Mesenchymal stem cell (in vitro differentiated cells and primary cell): ENCODE measurements around the gene COP1.
A peak's percentile ranks its signal among the peaks of the same experiment; 100 is the strongest.

ENCODE experiments used
- DNase-seq: peaks from one replicate; pipeline ENCODE4 v3.0.0-alpha.2; 2013
- H2AFZ ChIP-seq: one replicate; pipeline ENCODE4 v1.6.1; 2013; ENCODE audit warnings: low read depth, mild to moderate bottlenecking, control low read depth, inconsistent platforms, low read length, moderate library complexity
- H2AK5ac ChIP-seq: 2 replicates; pipeline ENCODE4 v1.6.1; 2013; ENCODE audit warnings: low read length, moderate library complexity, mild to moderate bottlenecking, inconsistent platforms; ENCODE audit not compliant: severe bottlenecking
- H2BK120ac ChIP-seq: one replicate; pipeline ENCODE4 v1.6.1; 2013; ENCODE audit warnings: low read depth, mild to moderate bottlenecking, inconsistent platforms, low read length, moderate library complexity
- H2BK12ac ChIP-seq, 2 experiments: one replicate each; pipeline ENCODE4 v1.6.1; 2013; ENCODE audit warnings: inconsistent platforms in 2 of 2, low read length in 2 of 2, mild to moderate bottlenecking in 2 of 2, moderate library complexity in 2 of 2, control low read depth in 1 of 2
- H2BK15ac ChIP-seq: one replicate; pipeline ENCODE4 v1.6.1; 2013; ENCODE audit warnings: mild to moderate bottlenecking, low read depth, inconsistent platforms; ENCODE audit not compliant: poor library complexity, severe bottlenecking
- H2BK5ac ChIP-seq: 2 replicates; pipeline ENCODE4 v1.6.1; 2013; ENCODE audit warnings: low read depth, mild to moderate bottlenecking, low read length, control low read depth, inconsistent platforms; ENCODE audit not compliant: poor library complexity, severe bottlenecking
- H3K14ac ChIP-seq, 2 experiments: one replicate each; pipeline ENCODE4 v1.6.1; 2013; ENCODE audit warnings: inconsistent platforms in 2 of 2, low read length in 2 of 2, control low read depth in 1 of 2, mild to moderate bottlenecking in 1 of 2, moderate library complexity in 1 of 2
- H3K18ac ChIP-seq, 2 experiments: one replicate each; pipeline ENCODE4 v1.6.1; 2013; ENCODE audit warnings: inconsistent platforms in 2 of 2, low read length in 2 of 2, control low read depth in 1 of 2, low read depth in 1 of 2, mild to moderate bottlenecking in 1 of 2
- H3K23ac ChIP-seq, 2 experiments: one replicate each; pipeline ENCODE4 v1.6.1; 2013; ENCODE audit warnings: inconsistent platforms in 2 of 2, low read length in 2 of 2, mild to moderate bottlenecking in 2 of 2, moderate library complexity in 2 of 2, control low read depth in 1 of 2
- H3K27ac ChIP-seq: 2 replicates; pipeline ENCODE4 v1.5.1; 2013; ENCODE audit warnings: mild to moderate bottlenecking, moderate library complexity, low read length, control low read depth, inconsistent platforms; ENCODE audit not compliant: poor library complexity, severe bottlenecking
- H3K27me3 ChIP-seq, 2 experiments: 2 replicates each; pipeline versions ENCODE4 v1.6.1 to v1.7.0; 2013; ENCODE audit warnings: low read length in 2 of 2, mild to moderate bottlenecking in 2 of 2, moderate library complexity in 2 of 2, control low read depth in 1 of 2, inconsistent platforms in 1 of 2; ENCODE audit not compliant: control insufficient read depth in 1 of 2, insufficient read depth in 1 of 2
- H3K36me3 ChIP-seq, 2 experiments: 2 replicates each; pipeline versions ENCODE4 v1.6.1 to v1.7.0; 2013; ENCODE audit warnings: low read length in 2 of 2, control low read depth in 1 of 2, inconsistent platforms in 1 of 2, low read depth in 1 of 2, mild to moderate bottlenecking in 1 of 2; ENCODE audit not compliant: insufficient read depth in 2 of 2, control insufficient read depth in 1 of 2
- H3K4ac ChIP-seq, 2 experiments: one replicate each; pipeline ENCODE4 v1.6.1; 2013; ENCODE audit warnings: inconsistent platforms in 2 of 2, low read length in 2 of 2, mild to moderate bottlenecking in 2 of 2, moderate library complexity in 2 of 2, control low read depth in 1 of 2, low read depth in 1 of 2
- H3K4me1 ChIP-seq: 2 replicates; pipeline ENCODE4 v1.6.1; 2013; ENCODE audit warnings: low read depth, low read length, control low read depth; ENCODE audit not compliant: control insufficient read depth, insufficient read depth
- H3K4me2 ChIP-seq: 2 replicates; pipeline ENCODE4 v1.6.1; 2013; ENCODE audit warnings: low read length, mild to moderate bottlenecking, inconsistent platforms; ENCODE audit not compliant: poor library complexity, severe bottlenecking
- H3K4me3 ChIP-seq, 2 experiments: 2 replicates each; pipeline versions ENCODE4 v1.5.1 to v1.7.0; 2013; ENCODE audit warnings: low read length in 2 of 2, mild to moderate bottlenecking in 2 of 2, control low read depth in 1 of 2, low read depth in 1 of 2; ENCODE audit not compliant: insufficient read depth in 1 of 2
- H3K79me1 ChIP-seq: replicated peaks from 2 replicates; pipeline ENCODE4 v1.6.1; 2013; ENCODE audit warnings: mild to moderate bottlenecking, control low read depth, low read length, inconsistent platforms; ENCODE audit not compliant: poor library complexity, severe bottlenecking
- H3K9ac ChIP-seq: 2 replicates; pipeline ENCODE4 v1.7.0; 2013; ENCODE audit warnings: mild to moderate bottlenecking, low read length, moderate library complexity
- H3K9me3 ChIP-seq: 2 replicates; pipeline ENCODE4 v1.7.0; 2013; ENCODE audit warnings: mild to moderate bottlenecking, low read length; ENCODE audit not compliant: control insufficient read depth
- H4K8ac ChIP-seq: one replicate; pipeline ENCODE4 v1.6.1; 2013; ENCODE audit warnings: inconsistent platforms, mild to moderate bottlenecking, low read length, moderate library complexity
- H4K91ac ChIP-seq: one replicate; pipeline ENCODE4 v1.6.1; 2013; ENCODE audit warnings: mild to moderate bottlenecking, low read length, inconsistent platforms
- whole genome bisulfite sequencing: methylation state at CpG from one replicate; pipeline ENCODE4 v1.1.7; 2013; ENCODE audit warnings: mixed read lengths; 5-methylcytosine and 5-hydroxymethylcytosine counted together

COP1 gene

GRCh38 chr1:175902281-175902680 lies 304.8 kb downstream of the COP1 start:
- Histone ChIP-seq H3K14ac (no peak overlapping the region), H3K23ac (no peak overlapping the region), H3K9me3 (no peaks in the 10 kb centered on the region), H3K4me1 (no peaks in the 10 kb centered on the region), H3K4me3 (no peak overlapping the region), H3K9ac (no peak overlapping the region), H3K79me1 (no peaks in the 10 kb centered on the region), H2AK5ac (no peak overlapping the region), H2AFZ (no peak overlapping the region), H3K4me2 (no peak overlapping the region), H2BK120ac (no peak overlapping the region), H3K18ac (no peak overlapping the region), H3K36me3 (peaks cover 6 to 27% of the 10 kb centered on the region in 2 experiments), H3K27me3 (no peaks in the 10 kb centered on the region), H2BK5ac (no peak overlapping the region), H3K27ac (no peak overlapping the region), H2BK15ac (no peak overlapping the region), H2BK12ac (no peak overlapping the region), H3K4ac (no peak overlapping the region), H4K8ac (no peak overlapping the region), H4K91ac (no peak overlapping the region)
- 98% methylated on average over 8 of the region's 8 CpGs for WGBS
- no peak for DNase-seq

GRCh38 chr1:175901076-175901836 lies 305.8 kb downstream of the COP1 start:
- Histone ChIP-seq H3K27ac (no peak overlapping the region), H2BK120ac (no peak overlapping the region), H3K9ac (no peak overlapping the region), H3K79me1 (no peaks in the 10 kb centered on the region), H3K4me1 (no peaks in the 10 kb centered on the region), H3K23ac (peak overlapping the region in 1 of 2 experiments; percentile 63), H3K4me3 (no peak overlapping the region), H2BK15ac (no peak overlapping the region), H3K18ac (no peak overlapping the region), H3K4me2 (no peak overlapping the region), H3K9me3 (no peaks in the 10 kb centered on the region), H2AFZ (no peak overlapping the region), H4K8ac (no peak overlapping the region), H3K27me3 (no peaks in the 10 kb centered on the region), H4K91ac (no peak overlapping the region), H2BK12ac (peak overlapping the region in 1 of 2 experiments; percentile 45), H2AK5ac (no peak overlapping the region), H3K14ac (no peak overlapping the region), H3K4ac (no peak overlapping the region), H3K36me3 (peaks cover 8 to 24% of the 10 kb centered on the region in 2 experiments), H2BK5ac (no peak overlapping the region)
- WGBS: 75% methylated on average over 4 of the region's 5 CpGs
- no peak for DNase-seq

- 93% methylated on average over 3 of the region's 4 CpGs for WGBS
- Histone ChIP-seq H3K18ac (no peak overlapping the region), H2AK5ac (no peak overlapping the region), H3K9me3 (no peaks in the 10 kb centered on the region), H3K23ac (no peak overlapping the region), H4K91ac (no peak overlapping the region), H3K4me3 (no peak overlapping the region), H2BK5ac (no peak overlapping the region), H3K79me1 (no peaks in the 10 kb centered on the region), H4K8ac (no peak overlapping the region), H2AFZ (no peak overlapping the region), H3K9ac (no peak overlapping the region), H3K4me1 (no peaks in the 10 kb centered on the region), H3K4ac (no peak overlapping the region), H3K4me2 (no peak overlapping the region), H3K14ac (no peak overlapping the region), H3K27me3 (no peaks in the 10 kb centered on the region), H3K27ac (no peak overlapping the region), H3K36me3 (peaks cover 8 to 30% of the 10 kb centered on the region in 2 experiments), H2BK12ac (no peak overlapping the region), H2BK120ac (no peak overlapping the region), H2BK15ac (no peak overlapping the region)
- no peak for DNase-seq
These were observed 306.9 kb downstream of the COP1 start for GRCh38 chr1:175900171-175900570.

- H3K4ac ChIP-seq: no peak overlapping the region
- no CpG with 5 or more reads among the region's 1 CpG for WGBS
- no peak overlapping the region for H2BK120ac ChIP-seq
- no peak overlapping the region for H3K18ac ChIP-seq
- no peak overlapping the region for H2AK5ac ChIP-seq
- H3K4me3 ChIP-seq: no peak overlapping the region
- no peak overlapping the region for H3K4me2 ChIP-seq
- no peak overlapping the region for H2AFZ ChIP-seq
- no peak for DNase-seq
- H2BK12ac ChIP-seq: no peak overlapping the region
- H3K9ac ChIP-seq: no peak overlapping the region
- H4K91ac ChIP-seq: no peak overlapping the region
- no peaks in the 10 kb centered on the region for H3K9me3 ChIP-seq
- H3K27ac ChIP-seq: no peak overlapping the region
- no peak overlapping the region for H2BK15ac ChIP-seq
- peaks cover 5 to 13% of the 10 kb centered on the region in 2 experiments for H3K36me3 ChIP-seq
- H3K23ac ChIP-seq: no peak overlapping the region
- H3K14ac ChIP-seq: no peak overlapping the region
- no peak overlapping the region for H4K8ac ChIP-seq
- no peaks in the 10 kb centered on the region for H3K4me1 ChIP-seq
- no peak overlapping the region for H2BK5ac ChIP-seq
- no peaks in the 10 kb centered on the region for H3K79me1 ChIP-seq
- no peaks in the 10 kb centered on the region for H3K27me3 ChIP-seq
These were observed 311.1 kb downstream of the COP1 start for GRCh38 chr1:175895966-175896365.
